HG02852 (cell line): ENCODE measurements around the gene VPS72.
"Not testable (repeated sequence)": the region's sequence is repeated elsewhere in the genome, so short reads cannot be mapped to it uniquely, and the experiment has no call there.

Source experiments
- ATAC-seq: cut with Tn5 transposase; IDR thresholded peaks from one replicate; pipeline ENCODE4 v1.9.1; 2021; ENCODE audit warnings: mild to moderate bottlenecking, moderate library complexity; ENCODE audit not compliant: unreplicated experiment

VPS72 gene

GRCh38 chr1:151189637-151190445, at the start of gene VPS72:
TSS of gene VPS72 (minus strand) at chr1:151190197. CDS start at chr1:151190121, 76 bp downstream.
- ATAC-seq: peak; percentile 77

GRCh38 chr1:151238467-151238739, 48.4 kb upstream of the VPS72 start:
- ATAC-seq: no peak

GRCh38 chr1:151237678-151238466, 47.9 kb upstream of the VPS72 start:
- ATAC-seq: no peak

GRCh38 chr1:151235235-151235634, 45.2 kb upstream of the VPS72 start:
- ATAC-seq: no peak

- no peak for ATAC-seq
These were observed 32.1 kb upstream of the VPS72 start for GRCh38 chr1:151222130-151222529.

- no peak for ATAC-seq
These were observed 31.6 kb upstream of the VPS72 start for GRCh38 chr1:151221616-151222015.

- ATAC-seq: no peak
These were observed 23.6 kb upstream of the VPS72 start for GRCh38 chr1:151213560-151213959.

GRCh38 chr1:151211972-151212705, 22.1 kb upstream of the VPS72 start:
- ATAC-seq: no peak

GRCh38 chr1:151210830-151211229, 20.8 kb upstream of the VPS72 start:
- ATAC-seq: no peak

GRCh38 chr1:151205381-151205965, 15.5 kb upstream of the VPS72 start:
- not testable (repeated sequence) for ATAC-seq

- ATAC-seq: no peak
These were observed 10.0 kb upstream of the VPS72 start for GRCh38 chr1:151199873-151200581.

GRCh38 chr1:151198254-151199127, 8.5 kb upstream of the VPS72 start, which contains the start of gene PIP5K1A:
TSS of gene PIP5K1A (plus strand) at chr1:151198552. CDS start at chr1:151198997, 445 bp downstream.
- peak; percentile 66 for ATAC-seq

GRCh38 chr1:151197863-151198253, 7.9 kb upstream of the VPS72 start:
- no peak for ATAC-seq

- ATAC-seq: no peak
These were observed 6.3 kb upstream of the VPS72 start for GRCh38 chr1:151196292-151196800.

- ATAC-seq: not testable (repeated sequence)
These were observed 5.0 kb upstream of the VPS72 start for GRCh38 chr1:151194894-151195594.

- ATAC-seq: no peak
These were observed 3.9 kb upstream of the VPS72 start for GRCh38 chr1:151193856-151194255.

- no peak for ATAC-seq
These were observed 3.3 kb upstream of the VPS72 start for GRCh38 chr1:151193304-151193703.

GRCh38 chr1:151192047-151192446, 2.0 kb upstream of the VPS72 start:
- ATAC-seq: no peak

GRCh38 chr1:151188667-151189066, 1.3 kb downstream of the VPS72 start:
- not testable (repeated sequence) for ATAC-seq
